ENCODE results near the gene PDF.

PDF gene

DNA sequence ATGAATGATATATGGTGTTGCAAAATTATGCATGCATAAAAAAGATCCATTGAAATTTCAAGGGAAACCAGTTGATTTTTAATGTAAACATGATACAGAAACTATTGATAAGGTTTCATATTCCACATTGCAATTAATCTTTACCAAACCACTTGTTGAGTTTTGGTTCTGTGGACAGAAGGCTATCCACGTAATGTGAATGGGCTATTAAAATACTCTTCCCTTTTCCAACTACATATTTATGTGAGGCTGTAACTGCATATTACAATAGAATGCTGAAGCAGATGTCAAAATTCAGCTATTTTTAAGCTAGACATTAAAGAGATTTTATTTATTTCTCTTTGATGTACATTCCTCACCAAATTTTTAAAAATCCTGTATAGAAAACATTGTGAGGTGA is 53.0 kb downstream of the PDF start:
- DNase-seq (ENCODE audit: low read depth, low spot score), result no peak

Measured in smooth muscle cell of the brain vasculature (primary cell).